ENCODE results near the gene STX8.

STX8 gene

GRCh38 chr17:9533441-9533840 is 42.2 kb downstream of the STX8 start:
- ATAC-seq: no peak
- TF ChIP-seq RARB (CRISPR knock-in tag; IDR thresholded peaks at IDR 0.05) (no peak), PPARA (CRISPR knock-in tag; IDR thresholded peaks at IDR 0.05; ENCODE audit: borderline replicate concordance) (no peak), CSDC2 (CRISPR knock-in tag; IDR thresholded peaks at IDR 0.05) (no peak), ZC3H10 (CRISPR knock-in tag; IDR thresholded peaks at IDR 0.05) (no peak), GLIS3 (CRISPR knock-in tag; IDR thresholded peaks at IDR 0.05) (no peak), CSRNP3 (CRISPR knock-in tag; IDR thresholded peaks at IDR 0.05) (no peak), ARNTL (CRISPR knock-in tag; IDR thresholded peaks at IDR 0.05; ENCODE audit: borderline replicate concordance, low read depth) (no peak), POU6F1 (CRISPR knock-in tag; IDR thresholded peaks at IDR 0.05; ENCODE audit: borderline replicate concordance, low read depth) (no peak), ISL1 (CRISPR knock-in tag; IDR thresholded peaks at IDR 0.05) (no peak), CREB5 (CRISPR knock-in tag; IDR thresholded peaks at IDR 0.05; ENCODE audit: low read depth) (no peak), ZNF565 (CRISPR knock-in tag; conservative IDR thresholded peaks at IDR 0.05; ENCODE audit: low read depth) (no peak), TOX (CRISPR knock-in tag; IDR thresholded peaks at IDR 0.05; ENCODE audit: borderline replicate concordance) (no peak), PATZ1 (CRISPR knock-in tag; IDR thresholded peaks at IDR 0.05; ENCODE audit: borderline replicate concordance) (no peak), ZFP30 (CRISPR knock-in tag; IDR thresholded peaks at IDR 0.05) (no peak), SNAI2 (CRISPR knock-in tag; IDR thresholded peaks at IDR 0.05) (no peak), ZFP3 (CRISPR knock-in tag; IDR thresholded peaks at IDR 0.05) (no peak), OSR1 (CRISPR knock-in tag; IDR thresholded peaks at IDR 0.05) (no peak), TCF4 (CRISPR knock-in tag; IDR thresholded peaks at IDR 0.05; ENCODE audit: borderline replicate concordance) (no peak)

GRCh38 chr17:9532715-9533114 is 42.9 kb downstream of the STX8 start:
- ATAC-seq: no peak
- TF ChIP-seq ZFP30 (CRISPR knock-in tag; IDR thresholded peaks at IDR 0.05) (no peak), ZC3H10 (CRISPR knock-in tag; IDR thresholded peaks at IDR 0.05) (no peak), SNAI2 (CRISPR knock-in tag; IDR thresholded peaks at IDR 0.05) (no peak), ZNF565 (CRISPR knock-in tag; conservative IDR thresholded peaks at IDR 0.05; ENCODE audit: low read depth) (no peak), RARB (CRISPR knock-in tag; IDR thresholded peaks at IDR 0.05) (no peak), OSR1 (CRISPR knock-in tag; IDR thresholded peaks at IDR 0.05) (no peak), TOX (CRISPR knock-in tag; IDR thresholded peaks at IDR 0.05; ENCODE audit: borderline replicate concordance) (no peak), BACH2 (CRISPR knock-in tag; IDR thresholded peaks at IDR 0.05; ENCODE audit: borderline replicate concordance) (no peak), CSRNP3 (CRISPR knock-in tag; IDR thresholded peaks at IDR 0.05) (no peak), ZNF8 (CRISPR knock-in tag; IDR thresholded peaks at IDR 0.05) (no peak), ARNTL (CRISPR knock-in tag; IDR thresholded peaks at IDR 0.05; ENCODE audit: borderline replicate concordance, low read depth) (no peak), ZNF70 (CRISPR knock-in tag; IDR thresholded peaks at IDR 0.05) (no peak)

- no peak for ATAC-seq
Observed at GRCh38 chr17:9531034-9531433, 44.6 kb downstream of the STX8 start.

More at GRCh38 chr17:9531034-9531433, 44.6 kb downstream of the STX8 start:
- no peak for TF ChIP-seq BACH2 (CRISPR knock-in tag; IDR thresholded peaks at IDR 0.05; ENCODE audit: borderline replicate concordance)
- no peak for TF ChIP-seq POU6F1 (CRISPR knock-in tag; IDR thresholded peaks at IDR 0.05; ENCODE audit: borderline replicate concordance, low read depth)
- no peak for TF ChIP-seq ZNF70 (CRISPR knock-in tag; IDR thresholded peaks at IDR 0.05)
- no peak for TF ChIP-seq ZNF8 (CRISPR knock-in tag; IDR thresholded peaks at IDR 0.05)
- TF ChIP-seq ZC3H10 (CRISPR knock-in tag; IDR thresholded peaks at IDR 0.05): no peak
- no peak for TF ChIP-seq TCF4 (CRISPR knock-in tag; IDR thresholded peaks at IDR 0.05; ENCODE audit: borderline replicate concordance)
- TF ChIP-seq TOX (CRISPR knock-in tag; IDR thresholded peaks at IDR 0.05; ENCODE audit: borderline replicate concordance): no peak
- no peak for TF ChIP-seq ESRRG (CRISPR knock-in tag; IDR thresholded peaks at IDR 0.05)
